RPMI8226 (cell line): ENCODE data around the gene USP24.

Source experiments
- DNase-seq: peaks from one replicate; pipeline ENCODE4 v3.0.0-alpha.2; 2015

USP24 gene

GRCh38 chr1:55018395-55018794 lies 196.8 kb downstream of the USP24 start:
- DNase-seq: no peak
